GM18868 (cell line): ENCODE results near the gene TIMP2.
A peak's percentile ranks its signal among the peaks of the same experiment; 100 is the strongest.

ENCODE experiments used
- ATAC-seq: cut with Tn5 transposase; IDR thresholded peaks from one replicate; pipeline ENCODE4 v1.9.1; 2021; ENCODE audit warnings: mild to moderate bottlenecking, moderate library complexity; ENCODE audit not compliant: unreplicated experiment

The TIMP2 gene

GRCh38 chr17:78840780-78841611 is 84.2 kb downstream of the TIMP2 start, which contains the start of gene USP36:
Gene USP36, minus strand, starts transcription at chr17:78840814. Its CDS starts 4,451 bp downstream, at chr17:78836363.
- ATAC-seq: peak; percentile 87

- ATAC-seq: no peak
Measured at GRCh38 chr17:78840530-78840779, 84.7 kb downstream of the TIMP2 start.

- ATAC-seq: peak; percentile 18
Measured at GRCh38 chr17:78839762-78840529, 85.2 kb downstream of the TIMP2 start.

- ATAC-seq: no peak
Measured at GRCh38 chr17:78839235-78839761, 85.9 kb downstream of the TIMP2 start.

- ATAC-seq: no peak
Measured at GRCh38 chr17:78838574-78839005, 86.6 kb downstream of the TIMP2 start.

GRCh38 chr17:78836420-78837021 is 88.7 kb downstream of the TIMP2 start:
- no peak for ATAC-seq

GRCh38 chr17:78834571-78834970 is 90.6 kb downstream of the TIMP2 start:
- no peak for ATAC-seq

GRCh38 chr17:78832541-78832810 is 92.7 kb downstream of the TIMP2 start:
- ATAC-seq: no peak

GRCh38 chr17:78831688-78832540 is 93.3 kb downstream of the TIMP2 start:
- no peak for ATAC-seq

- ATAC-seq: no peak
Measured at GRCh38 chr17:78829477-78829876, 95.7 kb downstream of the TIMP2 start.

- no peak for ATAC-seq
Measured at GRCh38 chr17:78828470-78829185, 96.6 kb downstream of the TIMP2 start.

- ATAC-seq: no peak
Measured at GRCh38 chr17:78826836-78827509, 98.2 kb downstream of the TIMP2 start.

- ATAC-seq: no peak
Measured at GRCh38 chr17:78826421-78826820, 98.8 kb downstream of the TIMP2 start.

GRCh38 chr17:78825696-78826095 is 99.5 kb downstream of the TIMP2 start:
- no peak for ATAC-seq

GRCh38 chr17:78824240-78824639 is 100.9 kb downstream of the TIMP2 start:
- no peak for ATAC-seq

- ATAC-seq: no peak
Measured at GRCh38 chr17:78823282-78824046, 101.7 kb downstream of the TIMP2 start.

- ATAC-seq: no peak
Measured at GRCh38 chr17:78822552-78822951, 102.6 kb downstream of the TIMP2 start.

GRCh38 chr17:78821961-78822360 is 103.2 kb downstream of the TIMP2 start:
- ATAC-seq: no peak

- ATAC-seq: no peak
Measured at GRCh38 chr17:78820841-78821240, 104.3 kb downstream of the TIMP2 start.
